Measurements from ENCODE around the gene MBD3. TPM values are rescaled to one million over a fixed set of nuclear protein-coding genes. Genes with fewer than 3 reads are reported as not detected.

Gene MBD3
- total RNA-seq, 4 donors from 2014 or later, result 71.1 to 100 (median 78.3) TPM

DNA sequence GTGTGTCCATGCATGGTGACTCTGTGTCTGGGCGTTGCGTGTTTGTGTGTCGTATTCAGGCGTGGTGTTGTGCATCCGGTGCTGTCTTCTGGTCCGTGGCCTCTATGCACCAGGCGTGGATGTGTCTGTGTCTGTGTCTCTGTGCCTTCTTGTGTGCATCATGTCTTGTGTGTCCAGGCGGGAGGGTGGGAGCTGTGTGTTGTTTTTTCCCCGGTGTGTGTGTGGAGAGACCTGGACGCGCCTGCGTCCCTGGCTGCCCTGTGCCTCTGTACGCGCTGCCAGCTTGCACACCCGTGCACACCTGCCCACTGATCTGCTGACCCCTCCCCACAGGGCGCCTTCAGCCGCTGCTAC is 67.7 kb downstream of the MBD3 start:
- DNase-seq (ENCODE audit: low spot score) (no peak), ATAC-seq (ENCODE audit: low FRiP score) (no peak)
- TF ChIP-seq, protein P1, sequence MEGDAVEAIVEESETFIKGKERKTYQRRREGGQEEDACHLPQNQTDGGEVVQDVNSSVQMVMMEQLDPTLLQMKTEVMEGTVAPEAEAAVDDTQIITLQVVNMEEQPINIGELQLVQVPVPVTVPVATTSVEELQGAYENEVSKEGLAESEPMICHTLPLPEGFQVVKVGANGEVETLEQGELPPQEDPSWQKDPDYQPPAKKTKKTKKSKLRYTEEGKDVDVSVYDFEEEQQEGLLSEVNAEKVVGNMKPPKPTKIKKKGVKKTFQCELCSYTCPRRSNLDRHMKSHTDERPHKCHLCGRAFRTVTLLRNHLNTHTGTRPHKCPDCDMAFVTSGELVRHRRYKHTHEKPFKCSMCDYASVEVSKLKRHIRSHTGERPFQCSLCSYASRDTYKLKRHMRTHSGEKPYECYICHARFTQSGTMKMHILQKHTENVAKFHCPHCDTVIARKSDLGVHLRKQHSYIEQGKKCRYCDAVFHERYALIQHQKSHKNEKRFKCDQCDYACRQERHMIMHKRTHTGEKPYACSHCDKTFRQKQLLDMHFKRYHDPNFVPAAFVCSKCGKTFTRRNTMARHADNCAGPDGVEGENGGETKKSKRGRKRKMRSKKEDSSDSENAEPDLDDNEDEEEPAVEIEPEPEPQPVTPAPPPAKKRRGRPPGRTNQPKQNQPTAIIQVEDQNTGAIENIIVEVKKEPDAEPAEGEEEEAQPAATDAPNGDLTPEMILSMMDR (IDR thresholded peaks at IDR 0.05), result no peak

DNA sequence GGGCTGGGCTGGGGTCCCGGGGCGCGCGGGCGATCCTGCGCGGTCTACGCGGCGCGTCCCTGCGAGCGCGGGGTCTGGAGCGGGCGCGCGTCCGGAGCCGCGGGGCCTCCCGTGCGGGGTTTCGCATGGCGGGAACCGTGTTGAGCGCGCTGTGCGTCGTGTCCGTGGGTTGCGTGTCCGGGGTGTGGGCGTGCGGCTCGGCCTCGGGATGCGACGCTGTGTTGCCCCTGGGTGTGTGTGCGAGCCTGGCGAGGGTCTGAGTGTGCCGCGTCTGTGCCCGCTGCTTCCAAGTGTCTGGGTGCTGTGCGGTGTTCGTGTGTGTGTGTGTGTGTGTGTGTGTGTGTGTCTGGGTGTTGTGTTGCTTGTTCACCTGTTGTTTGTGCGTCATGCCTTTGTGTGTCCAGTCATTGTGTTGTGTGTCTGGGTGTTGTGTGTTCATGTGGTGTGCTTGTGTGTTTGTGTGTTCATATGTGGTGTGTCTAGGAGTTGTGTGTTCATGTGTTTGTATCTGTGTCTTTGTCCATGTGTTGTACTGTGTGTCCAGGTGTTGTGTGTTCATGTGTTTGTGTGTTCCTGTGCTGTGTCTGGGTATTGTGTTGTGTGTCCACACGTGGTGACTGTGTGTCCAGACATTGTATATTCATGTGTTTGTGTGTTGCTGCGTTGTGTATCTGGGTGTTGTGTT is 68.2 kb downstream of the MBD3 start:
- no peak for DNase-seq (ENCODE audit: low spot score)
- TF ChIP-seq, protein P1 (IDR thresholded peaks at IDR 0.05), result no peak
- no peak for ATAC-seq (ENCODE audit: low FRiP score)

Small RNA genes lying within 50 kb of the gene (small RNA-seq; reads per million reads assigned to genes)
- not detected for gene AC005943.2
- not detected for gene RN7SL477P
- not detected for gene RNU6-1223P

Other genes with a start within 250 kb of the MBD3 start
- 100 to 1,000 TPM in 3 of 4 donors, 10 to 100 TPM in 1; 80.3 to 121 (median 114) TPM for gene NDUFS7, start 209.0 kb downstream of the MBD3 start, total RNA-seq
- gene GAMT, start 191.3 kb downstream of the MBD3 start, total RNA-seq, result 10 to 100 TPM; 10.8 to 16.2 (median 13.7) TPM
- 10 to 100 TPM; 47.3 to 55.7 (median 51.1) TPM for gene DAZAP1, start 185.3 kb downstream of the MBD3 start, total RNA-seq
- gene RPS15, start 154.5 kb downstream of the MBD3 start, total RNA-seq, result 1,000 to 10,000 TPM; 2,522 to 3,708 (median 2,994) TPM
- under 1 TPM in 2 of 4 donors, not detected in 2; 0.12 to 0.19 TPM for gene APC2, start 142.7 kb downstream of the MBD3 start, total RNA-seq
- 10 to 100 TPM; 17.6 to 26.2 (median 20.6) TPM for gene C19orf25, start 113.7 kb downstream of the MBD3 start, total RNA-seq
- 1 to 10 TPM; 1.4 to 2.4 (median 2.2) TPM for gene PCSK4, start 102.5 kb downstream of the MBD3 start, total RNA-seq
- 1 to 10 TPM; 1.6 to 4.5 (median 2.8) TPM for gene REEP6, start 101.7 kb downstream of the MBD3 start, total RNA-seq
- gene ADAMTSL5, start 79.8 kb downstream of the MBD3 start, total RNA-seq, result 1 to 10 TPM in 2 of 4 donors, under 1 TPM in 2; 0.60 to 4.3 (median 0.89) TPM
- not detected for gene PLK5, start 68.8 kb downstream of the MBD3 start, total RNA-seq
- 10 to 100 TPM in 1 of 4 donors, 1 to 10 TPM in 3; 3.3 to 10.2 (median 7.7) TPM for gene MEX3D, start 24.5 kb downstream of the MBD3 start, total RNA-seq
- gene UQCR11, start 12.6 kb upstream of the MBD3 start, total RNA-seq, result 10 to 100 TPM; 56.6 to 83.2 (median 64.6) TPM
- gene TCF3, start 59.8 kb upstream of the MBD3 start, total RNA-seq, result 10 to 100 TPM; 24.2 to 46.6 (median 40.4) TPM
- gene ONECUT3, start 160.6 kb upstream of the MBD3 start, total RNA-seq, result not detected
- gene ATP8B3, start 219.4 kb upstream of the MBD3 start, total RNA-seq, result 1 to 10 TPM in 3 of 4 donors, under 1 TPM in 1; 0.88 to 2.4 (median 1.9) TPM

All from omental fat pad (tissue), 4 donors.